Subcutaneous abdominal adipose tissue (tissue), 5 donors: Measurements from ENCODE around the gene MELK.

ENCODE experiments used
- H3K27ac ChIP-seq: one replicate; pipeline ENCODE4 v1.7.0; 2013; ENCODE audit warnings: low read depth, mild to moderate bottlenecking, inconsistent platforms, low read length, moderate library complexity
- H3K27me3 ChIP-seq, 5 donors: one replicate each; pipeline ENCODE4 v1.7.0; 2013; ENCODE audit warnings: low read length in 5 of 5, inconsistent platforms in 1 of 5; ENCODE audit not compliant: control insufficient read depth in 5 of 5, insufficient read depth in 4 of 5
- H3K36me3 ChIP-seq, 5 donors: one replicate each; pipeline ENCODE4 v1.7.0; 2013; ENCODE audit warnings: low read length in 5 of 5; ENCODE audit not compliant: control insufficient read depth in 5 of 5, insufficient read depth in 5 of 5
- H3K4me1 ChIP-seq, 5 donors: one replicate each; pipeline ENCODE4 v1.7.0; 2013; ENCODE audit warnings: low read length in 5 of 5, mild to moderate bottlenecking in 3 of 5, moderate library complexity in 1 of 5; ENCODE audit not compliant: control insufficient read depth in 5 of 5, insufficient read depth in 5 of 5
- H3K4me3 ChIP-seq, 5 donors: one replicate each; pipeline ENCODE4 v1.7.0; 2013; ENCODE audit warnings: low read length in 5 of 5, low read depth in 1 of 5
- H3K9ac ChIP-seq, 5 donors: one replicate each; pipeline ENCODE4 v1.7.0; 2013; ENCODE audit warnings: low read length in 5 of 5, mild to moderate bottlenecking in 4 of 5, moderate library complexity in 3 of 5
- H3K9me3 ChIP-seq, 5 donors: one replicate each; pipeline ENCODE4 v1.7.0; 2013; ENCODE audit warnings: low read length in 5 of 5; ENCODE audit not compliant: control insufficient read depth in 5 of 5
- donor health status: healthy.
- donor health status: healthy.
- donor health status: healthy.
- donor health status: healthy.
- donor health status: healthy.

The MELK gene

GRCh38 chr9:36721846-36722588, 149.3 kb downstream of the MELK start:
- no peak overlapping the region for H3K9ac ChIP-seq
- H3K9me3 ChIP-seq: no peaks in the 10 kb centered on the region
- H3K4me1 ChIP-seq: no peaks in the 10 kb centered on the region
- H3K36me3 ChIP-seq: no peaks in the 10 kb centered on the region
- H3K4me3 ChIP-seq: no peak overlapping the region
- H3K27ac ChIP-seq: no peak overlapping the region
- H3K27me3 ChIP-seq: no peaks in the 10 kb centered on the region

DNA sequence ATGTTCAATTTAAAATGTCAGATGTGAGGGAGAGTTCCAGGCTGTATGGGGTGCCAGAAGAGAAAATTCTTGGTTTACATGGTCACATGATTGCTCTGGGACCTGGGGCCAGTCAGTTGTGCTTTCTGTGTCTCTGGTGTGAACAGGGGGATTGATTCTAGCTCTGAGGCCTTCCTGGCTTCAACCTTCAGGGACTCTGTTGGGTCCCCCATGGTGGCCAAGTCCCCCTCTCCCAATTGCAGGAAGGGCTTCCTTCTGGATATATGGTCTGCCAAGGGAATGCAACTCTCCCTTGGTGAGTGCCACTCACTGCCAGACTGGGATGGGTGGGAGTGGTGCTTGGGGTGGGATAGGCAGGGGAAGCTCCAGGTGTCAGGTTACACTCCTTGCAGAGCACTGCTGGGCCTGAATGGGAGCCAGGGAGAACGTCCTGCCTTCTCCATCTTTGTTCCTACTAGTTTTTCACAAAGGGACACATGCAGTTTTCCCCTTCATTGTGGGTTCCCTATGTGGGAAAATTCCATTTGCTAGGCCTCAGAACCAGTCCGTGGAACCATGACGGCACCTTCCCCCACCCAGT, 153.2 kb downstream of the MELK start:
- Histone ChIP-seq H3K27ac (no peak overlapping the region), H3K36me3 (no peaks in the 10 kb centered on the region), H3K27me3 (no peaks in the 10 kb centered on the region), H3K4me3 (no peak overlapping the region), H3K9ac (no peak overlapping the region), H3K4me1 (no peaks in the 10 kb centered on the region), H3K9me3 (peaks cover 0 to under 1% (median 0%) of the 10 kb centered on the region in 5 donors)
